ENCODE measurements around the gene KAT7.

- TF ChIP-seq CREB1 (IDR thresholded peaks at IDR 0.05) (no peak), SRF (IDR thresholded peaks at IDR 0.05; ENCODE audit: low read depth, low read length) (no peak), CBX5 (IDR thresholded peaks at IDR 0.05; ENCODE audit: low read depth, low read length) (no peak), POLR2A (IDR thresholded peaks at IDR 0.05; ENCODE audit: control extremely low read depth in 1 of 2, low read depth in 2 of 2, low read length in 2 of 2) (no peak), RAD21 (IDR thresholded peaks at IDR 0.05 in 1 of 2, conservative IDR thresholded peaks at IDR 0.05 in 1 of 2; ENCODE audit: low read depth in 2 of 2, low read length in 2 of 2) (no peak), ZNF274 (IDR thresholded peaks at IDR 0.05; ENCODE audit: borderline replicate concordance, extremely low read depth, low read length) (no peak), ATF2 (IDR thresholded peaks at IDR 0.05; ENCODE audit: low read length) (no peak), CTCF (IDR thresholded peaks at IDR 0.05; ENCODE audit: control extremely low read depth in 1 of 3, insufficient read depth in 1 of 3, low read depth in 1 of 3, low read length in 3 of 3) (no peak)
These were observed 37.2 kb downstream of the KAT7 start for GRCh38 chr17:49825645-49826044.

All from H1 (cell line).